ENCODE results near the gene FRMPD4.

- TF ChIP-seq SP1 (IDR thresholded peaks at IDR 0.05) (no peak), FOXM1 (IDR thresholded peaks at IDR 0.05; ENCODE audit: borderline replicate concordance) (no peak), PKNOX1 (IDR thresholded peaks at IDR 0.05) (no peak), NFRKB (IDR thresholded peaks at IDR 0.05) (no peak), FOXA1 (IDR thresholded peaks at IDR 0.05) (no peak), ZNF384 (IDR thresholded peaks at IDR 0.05) (no peak), ELF4 (IDR thresholded peaks at IDR 0.05) (no peak), BHLHE40 (IDR thresholded peaks at IDR 0.05; ENCODE audit: borderline replicate concordance) (no peak), HDGF (IDR thresholded peaks at IDR 0.05; ENCODE audit: borderline replicate concordance) (no peak)
Measured at GRCh38 chrX:12489341-12489740, 351.1 kb downstream of the FRMPD4 start.

All from HEK293T (cell line).